T-helper 1 cell (primary cell): ENCODE measurements around the gene IGSF3.

Experiments used
- DNase-seq, 5 donors: peaks; one replicate each; pipeline ENCODE4 v3.0.0-alpha.2; 2012 to 2020
- total RNA-seq, 4 donors: gene quantifications; one replicate each; lab custom pipeline; 2026; lab: John Stamatoyannopoulos, UW

IGSF3 gene
- 0 to 0.54 (median 0.18) reads per million in 4 donors for total RNA-seq

GRCh38 chr1:116667575-116668105 is at the start of gene IGSF3:
Gene IGSF3 (minus strand): TSS chr1:116667733. CDS start chr1:116666326, 1,407 bp downstream.
- DNase-seq = peak in 3 of 5 donors; percentile 15 to 57 (median 26)

GRCh38 chr1:116717318-116717717 is 49.8 kb upstream of the IGSF3 start:
- DNase-seq = no peak

- DNase-seq = no peak
Observed at GRCh38 chr1:116716391-116716790, 48.9 kb upstream of the IGSF3 start.

- no peak for DNase-seq
Observed at GRCh38 chr1:116713474-116713873, 45.9 kb upstream of the IGSF3 start.

GRCh38 chr1:116712510-116712909 is 45.0 kb upstream of the IGSF3 start:
- DNase-seq = no peak

GRCh38 chr1:116711263-116711840 is 43.8 kb upstream of the IGSF3 start:
- no peak for DNase-seq

GRCh38 chr1:116710420-116711262 is 43.1 kb upstream of the IGSF3 start:
- no peak for DNase-seq

- DNase-seq = no peak
Observed at GRCh38 chr1:116709666-116710167, 42.2 kb upstream of the IGSF3 start.

- no peak for DNase-seq
Observed at GRCh38 chr1:116708255-116708900, 40.8 kb upstream of the IGSF3 start.

- DNase-seq = no peak
Observed at GRCh38 chr1:116706841-116707240, 39.3 kb upstream of the IGSF3 start.

- DNase-seq = no peak
Observed at GRCh38 chr1:116706123-116706522, 38.6 kb upstream of the IGSF3 start.

GRCh38 chr1:116704278-116704677 is 36.7 kb upstream of the IGSF3 start:
- DNase-seq = no peak

GRCh38 chr1:116699605-116700004 is 32.1 kb upstream of the IGSF3 start:
- DNase-seq = no peak

GRCh38 chr1:116698244-116698595 is 30.7 kb upstream of the IGSF3 start:
- no peak for DNase-seq

- no peak for DNase-seq
Observed at GRCh38 chr1:116697548-116698243, 30.2 kb upstream of the IGSF3 start.

GRCh38 chr1:116694524-116694923 is 27.0 kb upstream of the IGSF3 start:
- DNase-seq = no peak

GRCh38 chr1:116693759-116694480 is 26.4 kb upstream of the IGSF3 start:
- DNase-seq = no peak

GRCh38 chr1:116692879-116693278 is 25.3 kb upstream of the IGSF3 start:
- no peak for DNase-seq

GRCh38 chr1:116690849-116691406 is 23.4 kb upstream of the IGSF3 start:
- DNase-seq = no peak

- DNase-seq = no peak
Observed at GRCh38 chr1:116690396-116690848, 22.9 kb upstream of the IGSF3 start.

GRCh38 chr1:116686723-116687352 is 19.3 kb upstream of the IGSF3 start:
- no peak for DNase-seq
